HG03520 (cell line): Measurements from ENCODE around the gene OSTN.
"Not testable (repeated sequence)": the region's sequence is repeated elsewhere in the genome, so short reads cannot be mapped to it uniquely, and the experiment has no call there.

Experiments used
- ATAC-seq: cut with Tn5 transposase; IDR thresholded peaks from one replicate; pipeline ENCODE4 v1.9.1; 2021; ENCODE audit warnings: mild to moderate bottlenecking, moderate library complexity; ENCODE audit not compliant: unreplicated experiment

Gene OSTN, protein sequence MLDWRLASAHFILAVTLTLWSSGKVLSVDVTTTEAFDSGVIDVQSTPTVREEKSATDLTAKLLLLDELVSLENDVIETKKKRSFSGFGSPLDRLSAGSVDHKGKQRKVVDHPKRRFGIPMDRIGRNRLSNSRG

DNA sequence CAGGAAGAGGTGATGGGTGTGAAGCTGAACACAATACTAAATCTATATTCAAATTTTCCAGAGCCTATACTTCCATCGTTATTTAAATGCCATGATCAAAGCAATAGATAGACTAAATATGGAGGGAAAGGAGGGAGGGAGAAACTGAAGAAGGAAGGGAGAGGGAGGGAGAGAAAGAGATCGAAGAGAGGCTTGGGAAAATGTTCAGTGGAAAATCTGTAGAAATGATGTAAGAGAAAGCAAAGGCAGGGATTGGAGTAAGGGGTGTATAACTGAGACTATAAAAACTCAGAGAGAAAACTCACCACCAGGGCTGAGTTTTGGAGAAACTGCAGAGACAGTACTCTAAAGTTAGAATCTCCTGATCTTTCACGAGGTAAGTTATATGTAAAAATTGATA lies at the start of gene OSTN:
Gene OSTN, plus strand, starts transcription at position 310 of the 400 bp plus-strand sequence. CDS start 13,292 bp downstream, outside the sequence.
- no peak for ATAC-seq

DNA sequence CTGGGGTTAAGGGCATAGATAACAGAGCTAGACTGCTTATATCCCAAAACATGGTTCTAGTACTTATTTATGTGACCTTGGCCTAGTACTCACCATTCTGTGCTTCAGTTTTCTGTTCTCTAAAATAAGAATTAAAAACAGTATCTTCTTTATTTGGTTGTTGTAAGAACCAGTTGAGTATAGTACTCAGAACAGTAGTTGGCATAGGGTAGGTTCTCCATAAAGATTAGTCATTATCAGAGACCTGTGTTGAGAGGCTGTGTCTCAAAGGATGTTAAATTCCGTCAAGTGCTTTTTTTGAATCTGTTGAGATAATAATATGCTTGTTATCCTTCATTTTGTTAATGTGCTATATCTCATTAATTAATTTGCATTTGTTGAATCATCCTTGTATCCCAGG lies 47.4 kb upstream of the OSTN start:
- ATAC-seq: no peak

DNA sequence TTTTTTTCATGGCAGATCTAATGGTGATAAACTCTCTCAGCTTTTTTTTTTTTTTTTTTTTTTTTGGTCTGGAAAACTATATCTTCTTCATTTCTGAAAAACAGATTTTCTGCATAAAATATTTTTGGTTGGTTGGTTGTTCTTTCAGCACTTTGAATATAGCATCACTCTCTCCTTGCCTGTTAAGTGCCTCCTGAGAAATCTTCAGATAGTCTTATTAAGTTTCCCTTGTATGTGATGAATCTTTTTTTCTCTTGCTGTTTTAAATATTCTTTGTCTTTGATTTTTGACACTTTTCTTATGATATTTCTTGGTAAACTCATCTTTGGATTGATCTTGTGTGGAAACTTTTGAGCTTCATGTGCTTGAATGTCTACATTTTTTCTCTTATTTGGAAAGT lies 44.2 kb upstream of the OSTN start:
- ATAC-seq: no peak

DNA sequence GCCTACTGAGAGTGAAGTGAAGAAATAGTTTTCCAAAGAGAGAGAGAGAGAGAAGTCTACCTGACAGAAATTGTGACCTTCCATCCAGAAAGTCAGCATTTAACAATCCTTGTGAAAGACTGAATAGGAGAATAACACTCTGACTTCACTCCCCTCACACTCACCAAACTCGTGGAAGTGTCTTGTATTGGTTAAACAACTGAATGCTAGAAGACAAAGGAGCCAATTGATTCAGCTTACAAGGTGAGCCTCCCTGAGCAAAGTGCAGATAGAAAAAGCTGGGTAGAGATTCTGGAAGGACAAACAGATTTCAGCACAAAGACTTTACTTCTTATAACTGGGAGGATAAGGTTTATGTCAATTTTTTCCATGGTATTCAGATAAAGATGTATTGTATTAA lies 40.8 kb upstream of the OSTN start:
- no peak for ATAC-seq

DNA sequence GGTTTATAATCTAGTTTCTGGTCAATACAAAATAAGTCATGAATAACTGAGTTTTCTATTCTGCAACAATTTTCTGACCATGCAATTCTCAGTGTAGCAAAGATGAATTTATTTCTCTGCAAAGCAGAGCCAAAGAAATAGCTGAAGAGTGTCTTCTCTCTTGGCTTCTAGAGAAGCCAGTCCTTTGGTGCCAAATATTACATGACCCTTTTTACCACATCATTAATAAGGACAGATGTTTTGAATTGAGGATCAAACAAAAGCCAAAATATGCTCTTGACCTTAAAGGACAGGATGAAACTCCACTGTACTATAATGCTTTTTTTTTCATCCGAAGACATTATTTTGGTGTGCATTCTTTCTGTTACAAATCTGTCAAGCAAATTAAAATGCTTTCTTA lies 40.2 kb upstream of the OSTN start:
- ATAC-seq: no peak

DNA sequence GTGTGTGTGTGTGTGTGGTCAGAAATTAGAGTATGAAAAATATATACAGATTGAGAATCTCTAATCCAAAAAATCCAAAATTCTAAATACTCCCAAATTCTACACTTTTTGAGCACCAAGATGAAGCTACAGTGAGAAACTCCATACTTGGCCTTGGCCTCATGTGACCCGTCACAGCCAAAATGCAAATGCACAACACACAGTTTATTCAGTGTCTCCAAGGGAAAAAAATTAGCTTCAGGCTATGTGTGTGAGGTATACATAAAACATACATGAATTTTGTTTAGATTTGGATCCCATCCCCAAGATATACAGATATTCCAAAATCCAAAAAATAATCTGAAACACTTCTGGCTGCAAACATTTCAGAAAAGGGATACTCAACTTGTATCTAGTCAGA lies 33.2 kb upstream of the OSTN start:
- ATAC-seq: no peak

DNA sequence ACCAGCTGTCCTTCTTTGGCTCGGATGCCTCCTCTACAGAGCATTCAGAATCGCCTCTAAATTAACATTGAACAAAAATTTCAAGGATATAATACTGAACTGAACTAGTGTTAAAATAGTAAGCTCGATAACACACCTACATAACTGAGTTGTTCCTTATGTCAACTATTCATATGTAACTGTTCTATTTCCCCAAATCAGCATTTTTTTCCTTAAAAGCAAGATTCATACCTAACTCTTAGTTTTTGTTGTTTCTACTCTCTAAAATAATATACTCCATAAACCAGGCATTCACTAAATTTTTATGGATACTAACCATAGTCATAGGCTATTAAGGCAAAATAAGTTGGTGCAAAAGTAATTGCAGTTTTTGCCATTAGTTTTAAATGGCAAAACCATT lies 32.7 kb upstream of the OSTN start:
- ATAC-seq: no peak

DNA sequence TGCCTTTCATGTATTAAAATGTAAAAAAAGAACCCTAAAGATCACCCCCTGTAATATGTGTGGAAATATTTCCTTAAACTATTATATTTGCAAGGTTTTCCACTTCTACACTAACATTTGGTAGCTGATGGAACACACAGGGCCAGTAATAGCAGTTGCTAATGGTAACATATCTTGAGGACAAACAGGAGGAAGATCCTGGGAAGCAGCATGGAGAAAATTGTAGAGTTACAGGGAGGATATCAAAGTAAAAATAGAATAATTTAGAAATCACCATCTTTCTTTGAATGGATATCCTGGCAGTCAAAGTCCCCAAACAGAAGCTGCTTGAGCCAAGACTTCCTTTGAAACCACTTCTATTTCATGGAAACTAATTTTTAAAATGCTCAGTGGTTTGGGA lies 29.5 kb upstream of the OSTN start:
- ATAC-seq: no peak

DNA sequence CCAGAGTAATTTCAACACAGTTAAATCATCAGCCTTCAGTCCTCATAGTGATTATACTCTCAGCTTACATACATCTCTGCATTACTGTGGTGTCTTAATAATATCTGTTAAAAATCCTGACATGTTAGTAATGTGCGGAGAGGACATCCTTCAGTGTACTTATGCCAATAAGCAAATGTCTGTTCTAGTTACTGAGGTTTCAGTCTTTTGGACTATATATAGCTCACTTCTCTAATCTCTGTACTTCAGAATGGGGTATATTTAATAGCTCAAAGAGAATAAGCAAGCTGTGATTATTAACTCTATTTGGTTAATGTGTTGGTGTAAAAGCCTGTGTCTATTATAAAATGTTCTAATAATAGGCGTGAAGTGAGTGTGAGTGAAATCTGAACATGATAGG lies 28.9 kb upstream of the OSTN start:
- no peak for ATAC-seq

DNA sequence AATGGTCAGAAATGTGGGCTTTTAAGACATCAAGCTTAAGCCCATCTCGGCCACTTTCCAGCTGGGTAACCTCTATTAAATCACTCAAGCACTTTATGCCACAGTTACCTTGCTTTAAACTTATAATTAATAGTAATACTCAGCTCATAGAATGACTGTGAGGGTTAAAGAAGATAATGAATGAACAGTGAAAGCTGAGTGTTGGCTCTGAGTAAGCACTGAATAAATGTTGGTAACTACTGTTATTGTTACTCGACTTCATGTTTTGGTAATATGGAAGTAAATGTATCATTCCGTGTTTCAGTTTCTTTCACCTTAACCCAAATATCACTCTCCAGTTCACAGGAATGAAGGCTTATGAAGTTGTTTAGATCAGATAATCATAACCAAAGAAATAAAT lies 23.9 kb upstream of the OSTN start:
- peak; percentile 55 for ATAC-seq

DNA sequence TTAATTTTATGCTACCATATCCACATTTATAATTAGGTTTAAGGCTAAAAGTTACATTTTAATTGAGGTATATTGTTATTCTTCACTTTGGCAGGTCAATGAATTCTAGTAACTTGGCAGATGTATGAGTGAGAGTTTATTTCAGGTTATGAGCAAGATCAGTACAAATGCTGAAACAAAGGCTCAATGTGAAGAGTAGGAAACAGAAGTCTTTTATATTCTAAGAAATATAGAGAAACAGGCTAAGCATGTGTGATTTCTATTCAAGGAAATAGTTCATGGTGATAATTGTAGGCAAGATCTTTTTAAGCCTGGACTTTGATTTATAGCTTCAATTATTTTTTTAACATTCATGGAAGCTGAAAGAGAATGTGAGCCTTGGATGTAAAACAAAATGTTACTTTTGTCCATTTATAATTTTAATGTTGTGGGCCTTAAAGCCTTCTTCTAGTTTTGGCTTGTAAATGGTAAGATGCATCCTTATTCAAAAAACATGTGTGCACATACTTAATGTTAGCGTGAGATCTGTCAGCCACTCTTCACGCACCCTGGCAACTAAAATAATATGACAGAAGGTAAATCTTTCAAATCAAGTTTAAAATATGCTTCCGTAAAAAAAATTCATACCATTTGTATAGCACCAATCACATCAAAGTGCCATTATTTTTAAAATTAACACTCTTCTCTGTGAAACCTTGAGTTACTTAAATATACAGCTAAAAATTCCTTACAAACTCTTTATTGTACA lies 22.8 kb upstream of the OSTN start:
- no peak for ATAC-seq

DNA sequence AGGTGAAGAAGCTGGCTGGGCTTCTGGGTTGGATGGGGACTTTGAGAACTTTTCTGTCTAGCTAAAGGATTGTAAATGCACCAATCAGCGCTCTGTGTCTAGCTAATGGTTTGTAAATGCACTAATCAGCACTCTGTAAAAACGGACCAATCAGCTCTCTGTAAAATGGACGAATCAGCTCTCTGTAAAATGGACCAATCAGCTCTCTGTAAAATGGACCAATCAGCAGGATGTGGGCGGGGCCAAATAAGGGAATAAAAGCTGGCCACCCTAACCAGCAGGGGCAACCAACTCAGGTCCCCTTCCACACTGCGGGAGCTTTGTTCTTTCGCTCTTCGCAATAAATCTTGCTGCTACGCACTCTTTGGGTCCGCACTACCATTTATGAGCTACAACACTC lies 13.7 kb upstream of the OSTN start:
- not testable (repeated sequence) for ATAC-seq

DNA sequence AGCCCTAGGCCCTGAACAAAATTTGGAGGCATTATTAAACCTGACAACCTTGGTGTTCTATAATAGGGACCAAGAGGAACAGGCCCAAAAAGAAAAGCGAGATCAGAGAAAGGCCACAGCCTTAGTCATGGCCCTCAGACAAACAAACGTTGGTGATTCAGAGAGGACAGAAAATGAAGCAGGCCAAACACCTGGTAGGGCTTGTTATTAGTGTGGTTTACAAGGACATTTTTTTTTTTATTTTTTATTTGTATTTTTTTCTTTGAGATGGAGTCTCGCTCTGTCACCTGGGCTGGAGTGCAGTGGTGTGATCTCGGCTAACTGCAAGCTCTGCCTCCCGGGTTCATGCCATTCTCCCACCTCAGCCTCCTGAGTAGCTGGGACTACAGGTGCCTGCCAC lies 10.8 kb upstream of the OSTN start:
- not testable (repeated sequence) for ATAC-seq

DNA sequence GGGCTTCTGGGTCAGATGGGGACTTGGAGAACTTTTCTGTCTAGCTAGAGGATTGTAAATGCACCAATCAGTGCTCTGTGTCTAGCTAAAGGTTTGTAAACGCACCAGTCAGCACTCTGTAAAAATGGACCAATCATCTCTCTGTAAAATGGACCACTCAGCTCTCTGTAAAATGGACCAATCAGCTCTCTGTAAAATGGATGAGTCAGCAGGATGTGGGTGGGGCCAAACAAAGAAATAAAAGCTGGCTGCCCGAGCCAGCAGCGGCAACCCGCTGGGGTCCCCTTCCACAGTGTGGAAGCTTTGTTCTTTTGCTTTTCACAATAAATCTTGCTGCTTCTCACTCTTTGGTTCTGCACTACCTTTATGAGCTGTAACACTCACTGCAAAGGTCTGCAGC lies 6.8 kb upstream of the OSTN start:
- not testable (repeated sequence) for ATAC-seq

DNA sequence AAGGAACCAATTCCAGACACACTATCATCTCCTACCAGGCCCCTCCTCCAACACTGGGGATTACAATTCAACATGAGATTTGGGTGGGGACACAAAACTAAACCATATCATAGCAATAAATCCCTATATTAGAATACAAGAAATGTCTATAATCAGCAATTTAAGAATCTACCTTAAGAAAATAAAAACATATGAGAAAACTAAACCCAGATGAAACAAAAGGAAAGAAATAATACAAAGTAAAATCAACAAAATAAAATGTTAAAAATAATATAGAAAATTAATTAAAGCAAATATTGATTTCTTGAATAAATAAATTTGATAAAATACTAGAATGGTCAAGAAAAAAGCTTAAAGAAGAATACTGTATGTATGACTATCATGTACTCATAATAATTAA lies 6.1 kb upstream of the OSTN start:
- no peak for ATAC-seq

DNA sequence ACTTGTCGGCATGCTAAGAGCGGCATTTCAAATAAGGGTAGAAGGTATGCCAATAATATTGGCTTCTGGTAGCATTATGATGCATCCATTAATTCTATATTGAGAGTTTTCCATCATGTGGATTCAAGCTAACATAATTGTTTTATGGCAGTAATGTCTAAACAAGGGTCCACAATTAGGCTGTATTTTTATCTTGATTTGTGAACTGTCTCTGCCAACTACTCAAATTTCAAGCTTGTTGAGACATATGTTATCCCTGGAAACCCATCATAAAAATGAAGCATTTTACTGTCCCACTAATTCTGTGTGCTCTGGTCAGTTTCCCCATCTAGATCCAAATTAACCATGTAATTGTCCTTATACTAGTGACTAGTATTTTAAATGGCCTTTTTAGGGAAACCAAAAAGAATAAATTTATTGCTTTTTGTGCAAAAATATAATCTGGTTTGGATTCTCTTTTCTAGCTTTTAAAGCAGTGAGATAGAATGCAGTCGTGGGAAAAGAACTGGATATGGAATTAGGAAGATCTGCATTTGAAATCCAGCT lies 1.2 kb upstream of the OSTN start:
- no peak for ATAC-seq

DNA sequence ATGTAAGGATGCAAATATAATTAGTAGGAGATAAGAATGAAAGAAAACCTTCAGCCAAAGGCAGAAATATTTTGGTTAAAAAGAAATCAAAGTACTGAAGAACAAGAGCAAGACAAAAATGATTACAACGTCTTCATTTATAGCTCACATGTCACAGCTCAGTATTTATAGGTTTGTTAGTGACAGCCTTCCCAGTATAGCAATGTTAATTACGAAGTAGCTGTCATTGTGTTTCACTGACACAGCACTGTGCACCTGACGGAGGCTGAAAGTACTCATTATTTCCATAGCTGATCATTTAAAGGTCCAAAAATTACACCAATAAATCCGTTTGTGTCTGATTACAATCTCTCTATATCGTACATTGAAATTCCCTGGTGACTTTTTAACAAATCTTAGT lies 561 bp upstream of the OSTN start:
- ATAC-seq: no peak

DNA sequence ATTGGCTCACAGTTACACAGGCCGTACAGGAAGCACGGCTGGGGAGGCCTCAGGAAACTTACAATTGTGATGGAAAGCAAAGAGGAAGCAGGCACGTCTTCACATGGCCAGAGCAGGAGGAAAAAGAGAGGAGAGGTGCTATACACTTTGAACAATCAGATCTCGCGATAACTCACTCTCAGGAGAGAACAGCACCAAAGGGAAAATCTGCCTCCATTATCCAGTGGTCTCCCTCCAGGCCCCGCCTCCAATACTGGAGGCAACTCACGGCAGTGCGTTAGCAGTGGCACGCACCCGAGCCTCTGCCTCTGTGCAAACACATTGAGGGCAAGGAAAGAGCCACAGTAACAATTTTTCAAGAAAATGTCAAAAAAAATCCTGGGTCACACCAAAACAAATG lies 11.0 kb downstream of the OSTN start:
- ATAC-seq: no peak

DNA sequence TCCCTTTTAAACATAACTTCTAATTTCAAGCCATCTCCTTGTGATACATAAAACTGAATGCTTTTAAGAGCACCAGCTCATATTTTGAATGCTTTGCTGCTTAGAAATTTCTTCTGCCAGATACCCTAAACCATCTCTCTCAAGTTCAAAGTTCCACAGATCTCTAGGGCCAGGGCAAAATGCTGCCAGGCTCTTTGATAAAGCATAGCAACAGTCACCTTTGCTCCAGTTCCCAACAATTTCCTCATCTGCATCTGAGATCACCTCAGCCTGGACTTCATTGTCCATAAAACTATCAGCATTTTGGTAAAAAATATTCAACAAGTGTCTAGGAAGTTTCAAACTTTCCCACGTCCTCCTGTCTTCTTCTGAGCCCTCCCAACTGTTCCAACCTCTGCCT lies 17.5 kb downstream of the OSTN start:
- ATAC-seq: no peak

DNA sequence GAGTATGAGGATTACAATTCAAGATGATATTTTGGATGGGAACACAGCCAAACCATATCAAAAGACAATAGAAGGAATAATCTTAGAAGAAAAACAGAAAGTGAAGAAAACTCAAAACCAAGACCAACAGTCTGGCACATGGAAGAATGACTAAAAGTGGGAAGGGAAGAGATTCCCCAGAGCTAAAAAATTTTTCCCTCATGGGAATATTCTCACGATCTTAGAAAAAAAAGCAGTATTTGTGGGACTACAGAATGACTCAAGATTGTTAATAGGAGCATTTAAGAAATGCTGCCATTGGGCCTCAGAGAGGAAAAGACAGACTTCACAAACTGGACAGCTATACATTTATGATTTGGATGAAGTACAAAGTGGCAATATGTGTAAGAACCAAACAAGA lies 18.3 kb downstream of the OSTN start:
- no peak for ATAC-seq

DNA sequence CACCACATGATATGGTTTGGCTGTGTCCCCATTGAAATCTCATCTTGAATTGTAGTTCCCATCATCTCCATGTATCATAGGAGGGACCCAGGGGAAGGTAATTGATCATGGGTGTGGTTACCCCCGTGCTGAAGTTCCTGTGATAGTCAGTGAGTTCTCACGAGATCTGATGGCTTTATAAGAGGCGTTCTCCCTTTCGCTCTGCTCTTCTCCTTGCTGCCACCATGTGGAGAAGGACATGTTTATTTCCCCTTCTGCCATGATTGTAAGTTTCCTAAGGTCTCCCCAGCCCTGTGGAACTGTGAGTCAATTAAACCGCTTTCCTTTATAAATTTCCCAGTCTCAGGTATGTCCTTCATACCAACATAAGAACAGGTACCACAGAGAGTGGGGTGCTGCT lies 21.9 kb downstream of the OSTN start:
- ATAC-seq: no peak

DNA sequence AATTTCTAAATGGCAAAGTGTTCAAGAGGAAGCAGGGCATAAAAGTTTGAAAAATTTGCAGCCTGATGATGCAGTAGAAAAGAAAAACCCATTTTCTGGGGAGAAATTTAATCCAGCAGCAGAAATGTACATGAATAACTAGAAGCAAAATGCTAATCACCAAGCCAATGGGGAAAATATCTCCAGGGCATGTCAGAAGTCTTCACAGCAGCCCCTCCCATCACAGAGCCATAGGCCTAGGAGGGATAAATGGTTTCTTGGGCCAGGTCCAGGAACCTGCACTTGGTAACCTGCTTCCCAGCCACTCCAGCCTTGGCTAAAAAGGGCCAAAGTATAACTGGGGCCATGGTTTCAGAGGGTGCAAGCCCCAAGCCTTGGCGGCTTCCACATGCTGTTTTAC lies 22.6 kb downstream of the OSTN start:
- ATAC-seq: no peak

DNA sequence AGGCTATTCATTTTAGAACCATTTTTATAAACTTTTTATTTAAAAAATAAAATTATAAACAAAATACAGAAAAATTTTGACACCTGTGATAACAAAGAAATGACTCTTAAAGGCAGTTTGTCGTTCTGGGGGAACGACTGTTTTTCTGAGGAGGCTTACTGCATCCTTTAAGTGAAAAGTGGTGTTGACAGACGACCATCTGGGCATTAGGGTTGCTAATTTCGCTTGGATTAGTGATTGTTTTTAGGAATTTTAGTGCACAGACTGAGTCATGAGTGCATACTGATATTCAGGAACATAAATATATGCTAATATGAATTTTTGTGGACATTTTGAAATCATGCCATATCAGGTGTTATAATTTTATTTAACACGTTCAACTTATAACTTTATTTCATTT lies 28.5 kb downstream of the OSTN start:
- no peak for ATAC-seq
